ENCODE results near the gene YEATS2.

- no peak for TF ChIP-seq CTCF (IDR thresholded peaks at IDR 0.05; ENCODE audit: poor library complexity, severe bottlenecking)
- no peak for TF ChIP-seq POLR2AphosphoS5 (IDR thresholded peaks at IDR 0.05)
- no peak for TF ChIP-seq EP300 (conservative IDR thresholded peaks at IDR 0.05; ENCODE audit: poor library complexity, severe bottlenecking)
- no peak for TF ChIP-seq RAD21 (conservative IDR thresholded peaks at IDR 0.05)
- TF ChIP-seq TAF1 (IDR thresholded peaks at IDR 0.05; ENCODE audit: low read depth), result no peak
- no peak for TF ChIP-seq EZH2 (IDR thresholded peaks at IDR 0.05; ENCODE audit: borderline replicate concordance, insufficient read depth, low read length, poor library complexity, severe bottlenecking)
- TF ChIP-seq SMC3 (conservative IDR thresholded peaks at IDR 0.05; ENCODE audit: poor library complexity), result no peak
- TF ChIP-seq REST (IDR thresholded peaks at IDR 0.05; ENCODE audit: borderline replicate concordance), result no peak
These were observed 125.0 kb downstream of the YEATS2 start for GRCh38 chr3:183822631-183823030.
